GM23338 (cell line): Measurements from ENCODE around the gene USP1. TPM values are rescaled to one million over a fixed set of nuclear protein-coding genes. Genes with fewer than 3 reads are reported as not detected.

Experiments used
- ATAC-seq: fragments of 200-7000 bp; cut with Tn5 transposase; 3 replicates; pipeline ENCODE4 v1.9.1; 2020
- DNase-seq: peaks from one replicate; pipeline ENCODE4 v3.0.0-alpha.2; 2015; ENCODE audit warnings: low spot score
- H2AFZ ChIP-seq: fragments of 200-600 bp; sonication (generic); 2 replicates; pipeline ENCODE4 v1.8.0; 2016; ENCODE audit warnings: antibody characterized with exemption, mild to moderate bottlenecking, moderate library complexity
- H3F3A ChIP-seq: fragments of 200-600 bp; sonication (generic); replicated peaks from 2 replicates; pipeline ENCODE4 v1.8.0; 2017; ENCODE audit warnings: antibody characterized with exemption, mixed run types, low read depth
- H3K27ac ChIP-seq: fragments of 200-600 bp; sonication (generic); 2 replicates; pipeline ENCODE4 v1.6.1; 2016; ENCODE audit warnings: low read depth
- H3K27me3 ChIP-seq: fragments of 200-600 bp; sonication (generic); 2 replicates; pipeline ENCODE4 v1.8.0; 2016; ENCODE audit warnings: mild to moderate bottlenecking, mixed run types, moderate library complexity; ENCODE audit not compliant: insufficient read depth
- H3K36me3 ChIP-seq: fragments of 200-600 bp; sonication (generic); 2 replicates; pipeline ENCODE4 v1.8.0; 2016; ENCODE audit warnings: mild to moderate bottlenecking; ENCODE audit not compliant: insufficient read depth
- H3K4me1 ChIP-seq: fragments of 200-600 bp; sonication (generic); 2 replicates; pipeline ENCODE4 v1.8.0; 2016; ENCODE audit warnings: mild to moderate bottlenecking, moderate library complexity; ENCODE audit not compliant: insufficient read depth
- H3K4me2 ChIP-seq: fragments of 200-600 bp; sonication (generic); 2 replicates; pipeline ENCODE4 v1.7.1; 2017; ENCODE audit warnings: mixed run types
- H3K4me3 ChIP-seq: fragments of 200-600 bp; sonication (generic); 2 replicates; pipeline ENCODE4 v1.6.1; 2016; ENCODE audit warnings: mixed run types
- H3K79me2 ChIP-seq: fragments of 200-600 bp; sonication (generic); replicated peaks from 2 replicates; pipeline ENCODE4 v1.8.0; 2017; ENCODE audit warnings: mild to moderate bottlenecking; ENCODE audit not compliant: insufficient read depth
- H3K9me2 ChIP-seq: fragments of 200-600 bp; sonication (generic); 2 replicates; pipeline ENCODE4 v1.8.0; 2017; ENCODE audit not compliant: insufficient read depth
- H4K20me1 ChIP-seq: fragments of 200-600 bp; sonication (generic); replicated peaks from 2 replicates; pipeline ENCODE4 v1.8.0; 2017; ENCODE audit warnings: mild to moderate bottlenecking; ENCODE audit not compliant: insufficient read depth
- H3K27ac Mint-ChIP-seq: 2 replicates; pipeline ENCODE4 v1.8.0; 2020; ENCODE audit warnings: inconsistent platforms, mild to moderate bottlenecking, moderate library complexity, mixed read lengths
- H3K27me3 Mint-ChIP-seq: 3 replicates; pipeline ENCODE4 v1.8.0; 2022; ENCODE audit warnings: low read depth, mild to moderate bottlenecking, moderate library complexity, mixed read lengths, inconsistent platforms; ENCODE audit not compliant: insufficient read depth, poor library complexity
- H3K36me3 Mint-ChIP-seq: 3 replicates; pipeline ENCODE4 v1.8.0; 2021; ENCODE audit warnings: low read depth, mild to moderate bottlenecking, inconsistent platforms, moderate library complexity, mixed read lengths
- H3K4me1 Mint-ChIP-seq: 3 replicates; pipeline ENCODE4 v1.8.0; 2020; ENCODE audit warnings: mild to moderate bottlenecking, inconsistent platforms, mixed read lengths
- H3K4me3 Mint-ChIP-seq: 3 replicates; pipeline ENCODE4 v1.8.0; 2021; ENCODE audit warnings: moderate library complexity, mild to moderate bottlenecking, inconsistent platforms, mixed read lengths
- H3K9me3 Mint-ChIP-seq: 3 replicates; pipeline ENCODE4 v1.8.0; 2020; ENCODE audit warnings: moderate library complexity, mild to moderate bottlenecking, inconsistent platforms, mixed read lengths
- CREB1 ChIP-seq: fragments of 250-450 bp; sonication (Bioruptor Pico); IDR thresholded peaks from 2 replicates; pipeline ENCODE4 v1.5.0; 2020; ENCODE audit warnings: low read depth, mild to moderate bottlenecking, moderate library complexity
- CTCF ChIP-seq, 2 experiments: fragments of 200-600 bp in 1 of 2; sonication (generic) in 1 of 2; conservative IDR thresholded peaks; 2 replicates each; pipeline versions ENCODE4 v1.5.1 to v1.6.1; 2016 to 2017; ENCODE audit warnings: antibody characterized with exemption in 2 of 2, low read depth in 2 of 2, mild to moderate bottlenecking in 2 of 2, moderate library complexity in 1 of 2
- ETS1 ChIP-seq: IDR thresholded peaks from 2 replicates; pipeline ENCODE4 v1.6.1; 2016; ENCODE audit warnings: antibody characterized with exemption
- EZH2 ChIP-seq: fragments of 200-600 bp; sonication (generic); IDR thresholded peaks from one replicate; pipeline ENCODE4 v1.8.0; 2017; ENCODE audit warnings: antibody characterized with exemption, mild to moderate bottlenecking, low read depth; ENCODE audit not compliant: unreplicated experiment
- EZH2phosphoT487 ChIP-seq: fragments of 200-600 bp; sonication (generic); IDR thresholded peaks from one replicate; pipeline ENCODE4 v1.8.1; 2018; ENCODE audit warnings: antibody characterized with exemption; ENCODE audit not compliant: unreplicated experiment
- JUNB ChIP-seq: IDR thresholded peaks from one replicate; pipeline ENCODE4 v1.6.1; 2016; ENCODE audit warnings: antibody characterized with exemption; ENCODE audit not compliant: unreplicated experiment
- NANOG ChIP-seq: IDR thresholded peaks from 2 replicates; pipeline ENCODE4 v1.6.1; 2016; ENCODE audit warnings: antibody characterized with exemption, borderline replicate concordance
- POLR2AphosphoS5 ChIP-seq: IDR thresholded peaks from 2 replicates; pipeline ENCODE4 v1.6.1; 2016; ENCODE audit warnings: antibody characterized with exemption, low read depth
- REST ChIP-seq: IDR thresholded peaks from one replicate; pipeline ENCODE4 v1.6.1; 2018; ENCODE audit warnings: antibody characterized with exemption; ENCODE audit not compliant: unreplicated experiment
- STAT1 ChIP-seq: IDR thresholded peaks from one replicate; pipeline ENCODE4 v1.6.1; 2016; ENCODE audit warnings: antibody characterized with exemption; ENCODE audit not compliant: unreplicated experiment
- ZNF114 ChIP-seq: fragments of 250-450 bp; sonication (Bioruptor Pico); IDR thresholded peaks from 2 replicates; pipeline ENCODE4 v1.5.0; 2020; ENCODE audit warnings: mild to moderate bottlenecking, moderate library complexity
- ZNF331 ChIP-seq: fragments of 250-450 bp; sonication (Bioruptor Pico); IDR thresholded peaks from 2 replicates; pipeline ENCODE4 v1.5.0; 2020; ENCODE audit warnings: low read depth, mild to moderate bottlenecking, moderate library complexity
- ZNF462 ChIP-seq: fragments of 250-450 bp; sonication (Bioruptor Pico); IDR thresholded peaks from 2 replicates; pipeline ENCODE4 v1.5.0; 2020; ENCODE audit warnings: mild to moderate bottlenecking, moderate library complexity
- polyA plus RNA-seq: library from polyadenylated mRNA; unstranded; fragments of >200 nt; fragmentation: Nextera tagmentation; extraction: Ambion mirVana; gene quantifications from 2 replicates; pipeline ENCODE4 v1.2.1, GENCODE V29; 2016
- total RNA-seq: library from RNA; depleted of rRNA; stranded (reverse); fragments of >200 nt; shearing (Covaris generic); gene quantifications from 2 replicates; pipeline ENCODE4 v1.2.3, GENCODE V29; 2014

The USP1 gene
- total and polyA plus RNA-seq, 2 experiments from 2014 or later = 45.6 to 74.6 TPM

GRCh38 chr1:62392951-62393350, 43.9 kb upstream of the USP1 start (continued):
- TF ChIP-seq EZH2 = no peak
- TF ChIP-seq NANOG = no peak

GRCh38 chr1:62394646-62395045, 42.2 kb upstream of the USP1 start:
- Mint-ChIP-seq H3K9me3 (no peaks in the 10 kb centered on the region), H3K4me1 (peaks cover 9% of the 10 kb centered on the region), H3K4me3 (no peak overlapping the region), H3K27ac (no peak overlapping the region), H3K36me3 (no peaks in the 10 kb centered on the region), H3K27me3 (peaks cover 4% of the 10 kb centered on the region)
- H4K20me1 ChIP-seq = no peaks in the 10 kb centered on the region
- no peaks in the 10 kb centered on the region for H3K4me1 ChIP-seq
- no peaks in the 10 kb centered on the region for H3K36me3 ChIP-seq
- no peak for DNase-seq
- H3K79me2 ChIP-seq = no peaks in the 10 kb centered on the region
- no peak overlapping the region for H3K4me2 ChIP-seq
- H3K4me3 ChIP-seq = no peak overlapping the region
- no peak overlapping the region for H2AFZ ChIP-seq
- 0 out of 2 replicates have a peak, but pooled peaks cover 4% of the 10 kb centered on the region for H3K9me2 ChIP-seq
- TF ChIP-seq EZH2 (no peak), JUNB (no peak), POLR2AphosphoS5 (no peak), CREB1 (CRISPR knock-in tag) (no peak), ZNF462 (CRISPR knock-in tag) (no peak), ZNF114 (CRISPR knock-in tag) (no peak), REST (no peak), ZNF331 (CRISPR knock-in tag) (no peak), STAT1 (no peak), ETS1 (no peak), EZH2phosphoT487 (no peak), NANOG (no peak), CTCF (conservative IDR thresholded peaks at IDR 0.05; ENCODE audit: low read depth in 2 of 2) (no peak)
- H3K27me3 ChIP-seq = no peaks in the 10 kb centered on the region
- no peak; the same call in 2 of the 3 replicates for ATAC-seq
- H3K27ac ChIP-seq = no peak overlapping the region
- H3F3A ChIP-seq = no peaks in the 10 kb centered on the region
